ENCODE data around the gene DLL4.
A peak's percentile ranks its signal among the peaks of the same experiment; 100 is the strongest.
"Not testable (repeated sequence)": the region's sequence is repeated elsewhere in the genome, so short reads cannot be mapped to it uniquely, and the experiment has no call there.

Gene DLL4

DNA sequence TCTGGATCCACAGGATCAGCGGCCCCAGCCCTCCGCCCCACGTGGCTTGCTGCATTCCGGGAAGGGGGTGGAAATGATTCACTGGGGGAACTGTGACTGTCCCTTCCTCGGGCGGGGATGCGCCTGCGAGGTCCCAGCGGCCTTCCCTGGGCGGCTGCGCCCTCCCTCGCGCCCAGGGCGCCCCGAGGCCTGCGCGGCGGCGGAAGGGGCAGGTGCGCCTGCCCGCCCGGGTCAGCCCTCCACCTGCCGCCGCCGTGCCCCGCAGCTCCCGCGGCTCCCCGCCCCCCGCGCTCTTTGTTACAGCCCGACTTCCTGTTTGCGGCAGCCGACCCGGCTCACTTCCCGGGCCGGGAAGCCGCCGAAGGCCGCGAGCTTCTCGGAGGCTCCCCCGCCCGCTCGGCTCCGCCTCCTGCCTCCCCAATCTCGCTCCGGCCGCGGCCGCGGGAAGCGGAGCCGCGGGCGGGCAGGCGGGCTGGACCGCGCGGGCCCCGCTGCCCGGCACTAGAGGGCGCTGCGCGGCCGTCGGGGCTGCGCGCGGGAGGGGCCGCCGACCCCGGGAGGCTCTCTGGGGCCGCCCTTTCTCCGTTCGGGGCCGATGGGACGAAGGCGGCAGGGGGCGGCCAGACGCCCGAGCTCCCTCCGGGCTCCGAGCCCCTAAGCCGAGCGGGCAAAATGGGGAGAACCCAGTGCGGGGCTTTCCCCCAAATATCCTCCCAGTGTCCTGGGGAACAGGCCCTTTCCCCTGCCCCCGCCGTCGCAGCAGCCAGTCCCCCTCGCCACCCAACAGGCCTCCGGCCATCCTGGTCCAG, 12.6 kb downstream of the DLL4 start:
- DNase-seq (ENCODE audit: low spot score), result peak; percentile 32

DNA sequence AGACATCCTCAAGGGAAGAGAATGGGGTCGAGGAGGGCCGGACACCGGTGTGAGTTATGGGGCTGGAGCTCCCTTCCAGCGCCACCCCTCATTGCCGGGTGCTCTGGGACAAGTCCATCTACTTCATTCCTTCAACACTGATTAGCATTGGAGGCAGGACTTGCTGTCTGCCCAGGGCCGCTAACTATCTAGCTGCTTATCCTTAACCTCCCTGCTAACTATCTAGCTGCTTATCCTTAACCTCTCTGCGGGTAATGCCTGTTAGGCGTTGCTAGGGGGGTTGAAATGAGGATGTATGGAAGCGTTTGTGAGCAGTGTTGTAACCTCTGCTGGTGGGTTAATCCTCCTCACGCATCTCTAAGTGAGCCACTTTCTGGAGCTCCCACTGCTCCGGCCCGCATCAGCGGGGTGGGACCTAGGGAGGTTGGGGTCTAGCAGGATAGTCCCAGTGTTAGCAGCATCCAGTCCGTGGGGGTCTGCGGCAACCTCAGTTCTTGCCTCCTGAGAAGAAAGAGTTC, 13.3 kb downstream of the DLL4 start:
- no peak for DNase-seq (ENCODE audit: low spot score)

DNA sequence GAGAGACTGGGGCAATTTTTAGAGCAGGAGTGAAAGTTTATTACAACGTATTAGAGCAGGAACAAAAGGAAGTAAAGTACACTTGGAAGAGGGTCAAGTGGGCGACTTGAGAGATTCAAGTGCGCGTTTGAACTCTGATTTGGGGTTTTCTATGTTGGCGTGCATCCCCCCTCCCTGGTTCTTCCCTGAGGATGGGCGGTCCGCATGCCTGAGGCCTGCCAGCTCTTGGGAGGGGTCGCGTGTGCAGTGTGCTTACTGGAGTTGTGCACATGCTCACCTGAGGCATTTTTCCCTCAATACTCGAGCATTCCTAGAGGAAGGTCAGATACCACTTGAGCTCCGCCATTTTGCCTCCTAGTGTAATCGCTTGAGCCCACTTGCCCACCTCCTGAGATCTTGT, 13.7 kb downstream of the DLL4 start:
- no peak for DNase-seq (ENCODE audit: low spot score)

- DNase-seq (ENCODE audit: low spot score), result no peak
Measured at GRCh38 chr15:40943764-40944365, 14.7 kb downstream of the DLL4 start.

- DNase-seq (ENCODE audit: low spot score), result no peak
Measured at GRCh38 chr15:40944510-40945296, 15.6 kb downstream of the DLL4 start.

DNA sequence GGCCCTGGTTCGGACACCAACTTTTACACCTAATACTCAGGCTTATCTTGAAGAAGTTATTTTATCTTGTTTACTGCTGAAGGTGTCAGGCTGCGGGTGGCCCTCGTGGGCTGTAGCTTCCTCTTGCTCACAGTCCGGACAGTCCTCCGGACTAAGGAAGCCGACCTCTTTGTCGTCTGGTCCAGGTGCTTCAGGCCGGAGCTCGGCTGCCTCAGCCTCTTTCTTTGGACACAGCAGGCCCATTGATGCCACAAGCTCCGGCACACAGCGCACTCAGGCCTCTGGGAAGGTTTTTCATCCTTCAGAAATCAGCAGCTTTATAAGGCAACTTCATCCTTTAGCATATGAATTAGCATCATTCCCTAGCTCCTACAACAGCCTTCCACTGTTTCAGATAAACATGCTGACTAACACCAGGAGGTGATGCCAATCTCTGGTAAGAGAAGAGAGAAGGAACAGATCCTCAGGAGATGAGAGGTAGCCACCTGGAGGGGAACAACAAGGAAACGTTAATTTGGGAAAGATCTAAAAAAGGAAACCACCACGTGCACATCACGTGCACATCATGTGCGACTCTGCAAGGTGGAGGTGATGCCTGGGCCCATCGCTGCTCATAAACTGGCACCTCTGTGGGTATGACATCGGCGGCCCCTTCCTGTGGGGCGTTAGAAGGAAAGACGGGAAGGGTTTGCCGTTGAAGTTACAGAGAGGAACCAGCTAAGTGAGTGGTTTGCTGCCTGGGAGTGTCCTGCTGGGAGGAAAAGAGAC, 19.8 kb downstream of the DLL4 start:
- no peak for DNase-seq (ENCODE audit: low spot score)

DNA sequence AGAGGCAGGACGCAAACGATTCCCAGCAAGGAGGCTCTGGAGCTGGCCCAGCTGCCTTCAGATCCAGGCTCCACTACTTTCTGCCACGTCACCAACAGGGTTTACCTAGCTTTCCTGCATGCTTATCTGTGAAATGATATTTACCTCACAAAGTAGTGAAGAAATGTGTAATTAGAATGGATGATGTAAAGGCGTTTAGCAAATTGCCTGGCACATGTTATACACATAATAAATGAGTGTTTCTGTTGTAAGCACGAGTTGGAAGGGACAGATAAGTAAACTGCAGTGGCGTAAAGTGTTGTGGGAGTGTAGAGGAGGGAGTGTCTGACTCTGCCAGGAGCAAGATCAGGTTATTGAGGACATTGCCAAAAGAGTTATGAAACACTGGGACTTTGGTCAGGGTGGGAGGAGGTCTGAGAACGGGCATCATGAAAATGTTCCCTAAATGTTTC, 20.6 kb downstream of the DLL4 start:
- DNase-seq (ENCODE audit: low spot score), result no peak

- DNase-seq (ENCODE audit: low spot score), result no peak
Measured at GRCh38 chr15:40951764-40952163, 22.6 kb downstream of the DLL4 start.

- DNase-seq (ENCODE audit: low spot score), result no peak
Measured at GRCh38 chr15:40952301-40952900, 23.3 kb downstream of the DLL4 start.

DNA sequence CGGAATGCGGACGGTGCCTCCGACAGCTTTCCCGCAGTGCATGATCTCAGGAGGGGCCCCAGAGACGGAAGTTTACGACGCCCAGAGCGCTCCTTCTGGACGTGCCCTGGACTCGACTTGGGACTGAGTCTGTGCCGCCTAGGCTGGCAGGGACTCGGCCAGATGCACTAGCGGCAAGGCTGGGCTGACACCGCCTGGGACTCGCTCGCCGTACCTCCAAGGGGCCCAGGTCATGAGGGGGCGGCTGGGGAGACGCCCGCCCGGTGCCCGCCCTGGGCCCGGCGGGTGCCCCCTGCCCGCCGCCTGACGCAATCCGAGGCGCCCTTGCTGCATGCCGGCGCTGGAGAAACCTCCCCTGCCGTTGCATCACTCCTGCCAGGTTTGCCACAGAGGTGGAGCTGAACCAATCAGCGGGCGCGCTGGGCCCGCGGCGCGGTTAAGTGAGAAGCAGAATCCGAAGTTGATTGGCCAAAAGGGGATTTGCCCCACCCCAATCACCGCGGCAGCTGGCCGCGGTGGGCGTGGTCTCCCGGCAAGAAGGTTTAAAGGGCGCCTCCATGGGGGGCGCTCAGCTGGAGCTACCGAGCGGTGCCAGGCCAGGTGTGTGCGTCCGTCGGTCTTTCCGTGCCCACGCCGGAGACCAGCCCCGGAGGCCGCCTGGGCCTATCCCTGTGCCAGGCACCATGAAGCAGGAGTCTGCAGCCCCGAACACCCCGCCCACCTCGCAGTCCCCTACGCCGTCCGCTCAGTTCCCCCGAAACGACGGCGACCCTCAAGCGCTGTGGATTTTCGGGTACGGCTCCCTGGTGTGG, 24.0 kb downstream of the DLL4 start, which contains the start of gene CHAC1:
TSS of gene CHAC1 (plus strand) at position 571 of the 812 bp plus-strand sequence. CDS start at position 684, 113 bp downstream.
- DNase-seq (ENCODE audit: low spot score), result peak; percentile 92

- no peak for DNase-seq (ENCODE audit: low spot score)
Measured at GRCh38 chr15:40953713-40954074, 24.6 kb downstream of the DLL4 start.

DNA sequence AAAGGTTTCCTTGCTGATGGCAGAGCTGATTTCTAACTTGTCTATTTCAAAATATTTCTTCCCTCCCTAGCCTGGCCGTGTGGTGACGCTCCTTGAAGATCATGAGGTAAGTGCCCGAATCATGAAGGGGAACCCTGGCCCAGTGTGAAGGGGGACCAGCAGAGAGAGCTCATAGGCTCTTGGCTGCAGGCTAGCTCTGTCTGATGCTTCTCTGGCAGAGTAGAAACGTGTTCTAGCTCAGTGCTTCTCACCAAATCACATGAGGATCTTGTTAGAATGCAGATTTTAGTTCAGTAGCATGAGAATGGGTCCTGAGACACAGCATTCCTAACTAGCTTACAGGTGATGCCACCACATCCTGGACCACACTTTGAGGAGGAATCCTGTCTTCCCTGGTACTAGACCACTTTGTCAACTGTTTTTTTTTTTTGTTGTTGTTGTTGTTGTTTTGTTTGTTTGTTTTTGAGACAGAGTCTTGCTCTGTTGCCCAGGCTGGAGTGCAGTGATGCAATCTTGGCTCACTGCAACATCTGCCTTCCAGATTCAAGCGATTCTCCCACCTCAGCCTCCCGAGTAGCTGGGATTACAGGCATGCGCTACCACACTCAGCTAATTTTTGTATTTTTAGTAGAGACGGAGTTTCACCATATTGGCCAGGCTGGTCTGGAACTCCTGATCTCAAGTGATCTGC, 25.2 kb downstream of the DLL4 start:
- not testable (repeated sequence) for DNase-seq (ENCODE audit: low spot score)

- DNase-seq (ENCODE audit: low spot score), result no peak
Measured at GRCh38 chr15:40955141-40955903, 26.2 kb downstream of the DLL4 start.

- DNase-seq (ENCODE audit: low spot score), result no peak
Measured at GRCh38 chr15:40955930-40956540, 26.9 kb downstream of the DLL4 start.

- no peak for DNase-seq (ENCODE audit: low spot score)
Measured at GRCh38 chr15:40956541-40956982, 27.4 kb downstream of the DLL4 start.

GRCh38 chr15:40957041-40957555, 28.0 kb downstream of the DLL4 start:
- DNase-seq (ENCODE audit: low spot score), result no peak

DNA sequence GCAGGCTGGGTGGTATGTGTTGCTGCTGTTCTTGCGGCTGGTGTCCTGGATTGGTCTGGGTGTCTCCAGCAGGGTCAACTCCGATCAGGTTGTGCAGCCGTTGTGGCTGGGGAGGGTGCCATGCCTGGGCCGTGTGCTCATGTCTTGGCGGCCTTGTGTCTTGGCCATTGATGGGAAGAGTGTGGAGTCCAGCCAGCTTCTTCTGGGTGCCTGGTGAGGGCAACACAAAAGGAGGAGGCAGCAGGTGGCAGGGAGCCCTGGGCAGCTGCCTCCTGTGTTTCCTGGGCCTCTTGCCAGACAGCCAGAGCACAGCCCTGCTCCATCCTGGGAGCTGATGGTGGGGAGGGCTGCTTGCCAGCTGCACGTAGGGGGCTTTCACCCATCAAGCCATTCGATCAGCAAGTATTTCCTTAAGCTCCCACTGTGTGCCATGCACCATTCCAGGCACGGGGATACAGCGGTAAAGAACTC, 28.5 kb downstream of the DLL4 start:
- DNase-seq (ENCODE audit: low spot score), result peak; percentile 60

DNA sequence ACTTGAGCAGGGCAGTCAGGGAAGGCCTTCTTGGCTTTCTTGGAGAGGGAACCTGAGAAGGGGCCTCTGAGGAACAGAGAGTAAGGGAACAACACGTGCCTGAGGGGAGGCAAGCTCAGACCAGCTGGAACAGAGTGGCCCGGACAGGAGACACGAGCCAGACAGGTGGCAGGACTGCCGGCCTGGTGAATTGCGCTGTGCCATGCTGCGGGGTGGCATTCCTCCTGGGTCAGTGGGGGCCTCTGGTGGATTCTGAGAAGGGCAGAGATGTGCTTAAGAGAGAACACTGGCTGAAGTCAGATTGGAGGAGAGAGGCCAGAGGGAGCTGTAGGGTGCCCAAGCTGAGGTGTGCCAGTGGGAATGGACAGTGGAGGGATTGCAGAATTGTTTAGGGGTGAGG, 29.0 kb downstream of the DLL4 start:
- DNase-seq (ENCODE audit: low spot score), result no peak
